ENCODE results near the gene ERCC6. TPM values are rescaled to one million over a fixed set of nuclear protein-coding genes. Genes with fewer than 3 reads are reported as not detected.

ERCC6 gene
- total RNA-seq, 1 donor from 2014 or later, result 184 TPM

- Mint-ChIP-seq H3K4me1 (ENCODE audit: unreplicated experiment) (peaks cover 8% of the 10 kb centered on the region), H3K27ac (ENCODE audit: unreplicated experiment) (no peak overlapping the region), H3K27me3 (ENCODE audit: unreplicated experiment) (no peaks in the 10 kb centered on the region), H3K36me3 (ENCODE audit: unreplicated experiment) (peaks cover 73% of the 10 kb centered on the region), H3K9me3 (ENCODE audit: unreplicated experiment) (no peaks in the 10 kb centered on the region), H3K4me3 (ENCODE audit: unreplicated experiment) (no peak overlapping the region)
- DNase-seq (ENCODE audit: extremely low spot score, unreplicated experiment), result no peak
- no peak for TF ChIP-seq CTCF (IDR thresholded peaks at IDR 0.05)
Observed at GRCh38 chr10:49465736-49466135, 73.2 kb downstream of the ERCC6 start.

Other genes starting within 250 kb of the ERCC6 start
- not detected in 2 replicates for gene C10orf71, start 240.0 kb downstream of the ERCC6 start, total RNA-seq
- not detected in 2 replicates for gene DRGX, start 143.0 kb downstream of the ERCC6 start, total RNA-seq
- gene SLC18A3, start 71.2 kb upstream of the ERCC6 start, total RNA-seq, result 0.32 and 0.34 TPM in 2 replicates
- gene CHAT, start 74.9 kb upstream of the ERCC6 start, total RNA-seq, result not detected in 2 replicates
- not detected in 2 replicates for gene C10orf53, start 140.5 kb upstream of the ERCC6 start, total RNA-seq
- gene OGDHL, start 223.2 kb upstream of the ERCC6 start, total RNA-seq, result 0.86 and 1.7 TPM in 2 replicates